ENCODE data around the gene LYRM4.
"Not testable (repeated sequence)": the region's sequence is repeated elsewhere in the genome, so short reads cannot be mapped to it uniquely, and the experiment has no call there.

DNA sequence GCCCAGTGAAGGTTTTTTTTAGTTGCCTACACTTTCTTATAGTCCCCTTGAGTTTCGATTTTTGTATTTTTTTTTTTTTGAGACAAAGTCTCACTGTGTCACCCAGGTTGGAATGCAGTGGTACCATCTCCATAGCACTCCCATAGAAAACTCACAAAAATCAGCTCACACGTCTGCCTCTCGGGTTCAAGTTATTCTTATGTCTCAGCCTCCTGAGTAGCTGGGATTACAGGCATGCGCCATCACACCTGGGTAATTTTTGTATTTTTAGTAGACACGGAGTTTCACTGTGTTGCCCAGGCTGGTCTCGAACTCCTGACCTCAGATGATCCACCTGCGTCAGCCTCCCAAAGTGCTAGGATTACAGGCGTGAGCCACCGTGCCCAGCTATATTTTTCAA lies 200.3 kb downstream of the LYRM4 start:
- not testable (repeated sequence) for TF ChIP-seq EZH2 (IDR thresholded peaks at IDR 0.05; ENCODE audit: borderline replicate concordance, insufficient read depth, low read length, poor library complexity, severe bottlenecking); EP300 (conservative IDR thresholded peaks at IDR 0.05; ENCODE audit: poor library complexity, severe bottlenecking); POLR2AphosphoS5 (IDR thresholded peaks at IDR 0.05); RAD21 (conservative IDR thresholded peaks at IDR 0.05); SMC3 (conservative IDR thresholded peaks at IDR 0.05; ENCODE audit: poor library complexity); TAF1 (IDR thresholded peaks at IDR 0.05; ENCODE audit: low read depth)
- TF ChIP-seq, protein P1, sequence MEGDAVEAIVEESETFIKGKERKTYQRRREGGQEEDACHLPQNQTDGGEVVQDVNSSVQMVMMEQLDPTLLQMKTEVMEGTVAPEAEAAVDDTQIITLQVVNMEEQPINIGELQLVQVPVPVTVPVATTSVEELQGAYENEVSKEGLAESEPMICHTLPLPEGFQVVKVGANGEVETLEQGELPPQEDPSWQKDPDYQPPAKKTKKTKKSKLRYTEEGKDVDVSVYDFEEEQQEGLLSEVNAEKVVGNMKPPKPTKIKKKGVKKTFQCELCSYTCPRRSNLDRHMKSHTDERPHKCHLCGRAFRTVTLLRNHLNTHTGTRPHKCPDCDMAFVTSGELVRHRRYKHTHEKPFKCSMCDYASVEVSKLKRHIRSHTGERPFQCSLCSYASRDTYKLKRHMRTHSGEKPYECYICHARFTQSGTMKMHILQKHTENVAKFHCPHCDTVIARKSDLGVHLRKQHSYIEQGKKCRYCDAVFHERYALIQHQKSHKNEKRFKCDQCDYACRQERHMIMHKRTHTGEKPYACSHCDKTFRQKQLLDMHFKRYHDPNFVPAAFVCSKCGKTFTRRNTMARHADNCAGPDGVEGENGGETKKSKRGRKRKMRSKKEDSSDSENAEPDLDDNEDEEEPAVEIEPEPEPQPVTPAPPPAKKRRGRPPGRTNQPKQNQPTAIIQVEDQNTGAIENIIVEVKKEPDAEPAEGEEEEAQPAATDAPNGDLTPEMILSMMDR (IDR thresholded peaks at IDR 0.05; ENCODE audit: poor library complexity, severe bottlenecking) = not testable (repeated sequence)

Measured in neural cell (in vitro differentiated cells).